Activated B cell treated with CpG ODN at 0.5 μM for 24 hours (primary cell): Measurements from ENCODE around the gene MUSTN1. TPM values are rescaled to one million over a fixed set of nuclear protein-coding genes. Genes with fewer than 3 reads are reported as not detected.

Experiments
- ATAC-seq: fragments of 200-7000 bp; cut with Tn5 transposase; one replicate; pipeline ENCODE4 v1.10.0; 2021; ENCODE audit warnings: low read depth, mild to moderate bottlenecking, moderate library complexity
- CTCF ChIA-PET: fragments of 350-600 bp; sonication (Branson Sonifier 250); formaldehyde crosslinking; loops from one replicate; lab custom pipeline; 2021; ENCODE audit warnings: antibody characterized with exemption; lab: Charles Lee
- POLR2A ChIA-PET: fragments of 350-600 bp; sonication (Branson Sonifier 250); formaldehyde crosslinking; loops from one replicate; lab custom pipeline; 2021; ENCODE audit warnings: antibody characterized with exemption; lab: Charles Lee
- DNase-seq: peaks from one replicate; pipeline ENCODE4 v3.0.0; 2022
- H3K27ac Mint-ChIP-seq: one replicate; pipeline ENCODE4 v1.8.0; 2020; ENCODE audit warnings: mixed read lengths
- H3K27me3 Mint-ChIP-seq: one replicate; pipeline ENCODE4 v1.8.0; 2021; ENCODE audit warnings: mixed read lengths
- H3K36me3 Mint-ChIP-seq: one replicate; pipeline ENCODE4 v1.8.0; 2021; ENCODE audit warnings: low read depth, mixed read lengths
- H3K4me1 Mint-ChIP-seq: one replicate; pipeline ENCODE4 v1.8.0; 2021; ENCODE audit warnings: mixed read lengths
- H3K4me3 Mint-ChIP-seq: one replicate; pipeline ENCODE4 v1.8.0; 2020; ENCODE audit warnings: mild to moderate bottlenecking, mixed read lengths
- H3K9me3 Mint-ChIP-seq: one replicate; pipeline ENCODE4 v1.8.0; 2020; ENCODE audit warnings: mixed read lengths
- intact Hi-C: fragments of 100-400 bp; cut with micrococcal nuclease; formaldehyde crosslinking; loops from one replicate; pipeline ENCODE4 v1.15.1; 2024
- total RNA-seq: library from RNA; stranded (reverse); gene quantifications from 2 replicates; pipeline ENCODE4 v1.2.3, GENCODE V29; 2022
- TF ChIP-seq, protein P1 (sequence below): fragments of 200-600 bp; IDR thresholded peaks from one replicate; pipeline ENCODE4 v1.8.0; 2022; ENCODE audit warnings: antibody characterized with exemption, mild to moderate bottlenecking

MUSTN1 gene
- total RNA-seq, 1 donor from 2014 or later: 1.6 TPM

DNA sequence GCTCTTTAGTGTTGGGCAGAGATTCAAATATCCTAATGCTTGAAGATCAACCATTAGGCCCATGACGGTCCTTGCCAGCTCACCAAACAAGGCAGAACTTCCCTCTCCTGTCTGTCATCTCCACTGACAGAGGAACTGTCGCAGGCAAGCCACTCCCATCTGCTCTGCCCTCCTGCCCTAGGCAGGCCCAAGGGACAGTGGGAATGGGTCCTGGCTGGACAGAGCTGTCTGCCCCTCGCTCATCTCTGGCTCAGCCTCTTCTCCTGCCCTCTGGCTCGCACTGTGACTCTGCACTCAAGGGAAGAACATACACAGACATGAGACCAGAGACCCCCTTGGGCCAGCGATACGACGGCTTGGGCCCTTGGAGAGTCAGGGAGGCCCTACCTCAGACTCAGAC, 7.6 kb upstream of the MUSTN1 start:
- Mint-ChIP-seq H3K9me3 (no peaks in the 10 kb centered on the region), H3K4me3 (no peak overlapping the region), H3K27ac (no peak overlapping the region), H3K4me1 (no peaks in the 10 kb centered on the region), H3K27me3 (no peaks in the 10 kb centered on the region), H3K36me3 (peaks cover 54% of the 10 kb centered on the region)
- no peak for DNase-seq
- POLR2A ChIA-PET: no interaction called here
- no peak for ATAC-seq
- intact Hi-C loops: no loop called here
- TF ChIP-seq, protein P1, sequence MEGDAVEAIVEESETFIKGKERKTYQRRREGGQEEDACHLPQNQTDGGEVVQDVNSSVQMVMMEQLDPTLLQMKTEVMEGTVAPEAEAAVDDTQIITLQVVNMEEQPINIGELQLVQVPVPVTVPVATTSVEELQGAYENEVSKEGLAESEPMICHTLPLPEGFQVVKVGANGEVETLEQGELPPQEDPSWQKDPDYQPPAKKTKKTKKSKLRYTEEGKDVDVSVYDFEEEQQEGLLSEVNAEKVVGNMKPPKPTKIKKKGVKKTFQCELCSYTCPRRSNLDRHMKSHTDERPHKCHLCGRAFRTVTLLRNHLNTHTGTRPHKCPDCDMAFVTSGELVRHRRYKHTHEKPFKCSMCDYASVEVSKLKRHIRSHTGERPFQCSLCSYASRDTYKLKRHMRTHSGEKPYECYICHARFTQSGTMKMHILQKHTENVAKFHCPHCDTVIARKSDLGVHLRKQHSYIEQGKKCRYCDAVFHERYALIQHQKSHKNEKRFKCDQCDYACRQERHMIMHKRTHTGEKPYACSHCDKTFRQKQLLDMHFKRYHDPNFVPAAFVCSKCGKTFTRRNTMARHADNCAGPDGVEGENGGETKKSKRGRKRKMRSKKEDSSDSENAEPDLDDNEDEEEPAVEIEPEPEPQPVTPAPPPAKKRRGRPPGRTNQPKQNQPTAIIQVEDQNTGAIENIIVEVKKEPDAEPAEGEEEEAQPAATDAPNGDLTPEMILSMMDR: no peak
- CTCF ChIA-PET: no interaction called here

- H3K27ac Mint-ChIP-seq: no peak overlapping the region
- CTCF ChIA-PET: no interaction called here
- TF ChIP-seq, protein P1: no peak
- POLR2A ChIA-PET: no interaction called here
- peaks cover 51% of the 10 kb centered on the region for H3K36me3 Mint-ChIP-seq
- H3K27me3 Mint-ChIP-seq: no peaks in the 10 kb centered on the region
- ATAC-seq (no peak), DNase-seq (no peak)
- H3K4me3 Mint-ChIP-seq: no peak overlapping the region
- no peaks in the 10 kb centered on the region for H3K4me1 Mint-ChIP-seq
- intact Hi-C loops: no loop called here
- H3K9me3 Mint-ChIP-seq: no peaks in the 10 kb centered on the region
These were observed 7.1 kb upstream of the MUSTN1 start for GRCh38 chr3:52841981-52842340.

DNA sequence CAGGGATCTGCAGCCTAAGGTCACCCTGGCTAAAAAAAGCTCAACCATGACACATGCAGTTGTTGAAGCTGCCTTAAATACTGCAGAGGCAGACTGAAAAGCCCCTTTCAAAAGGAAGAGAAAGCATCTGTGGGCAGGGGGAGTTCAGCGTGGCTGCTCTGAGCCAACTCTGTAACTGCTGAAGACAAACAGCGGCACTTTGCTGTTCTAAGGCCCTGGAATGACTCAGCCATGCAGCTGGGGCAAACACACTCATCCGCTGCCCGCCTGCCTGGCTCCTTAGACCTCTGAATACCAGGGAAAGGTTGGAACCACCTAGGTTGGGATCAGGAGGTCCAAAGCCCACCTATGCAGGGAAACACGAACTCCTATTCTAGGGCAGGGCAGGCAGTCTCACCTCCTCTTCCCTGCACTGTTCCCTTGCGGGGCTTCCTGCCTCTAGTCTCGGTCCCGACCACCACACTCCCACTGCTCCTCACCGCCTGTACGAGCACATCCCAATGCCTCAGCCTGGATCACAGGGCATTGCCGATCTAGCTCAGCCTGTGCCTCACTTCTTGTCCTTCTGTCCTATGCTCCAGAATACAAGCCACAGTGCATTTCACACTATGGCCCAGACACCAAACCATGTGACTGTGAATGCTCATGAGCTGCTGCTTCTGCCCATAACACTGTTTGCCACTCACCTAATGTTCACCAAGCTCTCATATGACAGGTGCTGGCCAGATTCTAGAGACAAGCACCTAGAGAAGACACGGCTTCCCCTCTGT, 6.6 kb upstream of the MUSTN1 start:
- ATAC-seq (no peak), DNase-seq (no peak)
- no peaks in the 10 kb centered on the region for H3K9me3 Mint-ChIP-seq
- peaks cover 55% of the 10 kb centered on the region for H3K36me3 Mint-ChIP-seq
- H3K4me3 Mint-ChIP-seq: no peak overlapping the region
- POLR2A ChIA-PET: no interaction called here
- CTCF ChIA-PET: no interaction called here
- TF ChIP-seq, protein P1: no peak
- H3K4me1 Mint-ChIP-seq: no peaks in the 10 kb centered on the region
- no peak overlapping the region for H3K27ac Mint-ChIP-seq
- intact Hi-C loops: no loop called here
- H3K27me3 Mint-ChIP-seq: no peaks in the 10 kb centered on the region

DNA sequence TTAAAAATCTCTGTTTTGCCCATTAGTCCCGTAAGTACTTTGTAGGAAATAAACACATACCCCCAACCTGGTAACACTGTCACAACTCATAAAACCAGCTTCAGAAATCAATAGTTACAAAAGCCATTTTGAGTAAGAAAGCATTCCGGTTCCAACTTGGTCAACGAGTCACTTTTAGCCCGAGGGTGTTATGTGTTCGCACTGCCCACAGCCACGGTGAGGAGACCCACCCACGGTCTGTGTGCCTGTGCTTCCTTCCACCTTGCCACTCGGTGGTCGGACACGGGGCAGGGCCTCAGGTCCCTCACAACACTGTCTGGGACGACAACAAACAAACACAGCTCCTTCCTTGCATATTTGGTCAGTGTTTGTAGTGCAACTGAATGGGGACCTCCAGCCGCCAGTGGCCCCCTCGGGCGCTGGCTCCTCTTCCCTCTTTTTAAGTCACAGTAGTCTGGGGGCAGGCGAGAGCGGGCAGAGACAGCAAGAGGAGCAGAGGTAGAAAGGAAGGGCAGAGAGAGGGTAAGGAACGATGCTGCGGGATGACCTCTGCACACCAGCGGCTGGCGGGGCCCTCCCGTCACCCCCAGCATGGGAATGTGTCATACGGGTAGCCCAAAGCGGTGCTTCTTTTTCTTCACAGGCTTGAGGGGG, 5.2 kb upstream of the MUSTN1 start:
- POLR2A ChIA-PET: no interaction called here
- Mint-ChIP-seq H3K4me1 (no peaks in the 10 kb centered on the region), H3K27ac (no peak overlapping the region), H3K4me3 (no peak overlapping the region), H3K9me3 (no peaks in the 10 kb centered on the region), H3K36me3 (peaks cover 60% of the 10 kb centered on the region), H3K27me3 (no peaks in the 10 kb centered on the region)
- intact Hi-C loops: no loop called here
- CTCF ChIA-PET: no interaction called here
- no peak for DNase-seq
- no peak for ATAC-seq
- TF ChIP-seq, protein P1: no peak

DNA sequence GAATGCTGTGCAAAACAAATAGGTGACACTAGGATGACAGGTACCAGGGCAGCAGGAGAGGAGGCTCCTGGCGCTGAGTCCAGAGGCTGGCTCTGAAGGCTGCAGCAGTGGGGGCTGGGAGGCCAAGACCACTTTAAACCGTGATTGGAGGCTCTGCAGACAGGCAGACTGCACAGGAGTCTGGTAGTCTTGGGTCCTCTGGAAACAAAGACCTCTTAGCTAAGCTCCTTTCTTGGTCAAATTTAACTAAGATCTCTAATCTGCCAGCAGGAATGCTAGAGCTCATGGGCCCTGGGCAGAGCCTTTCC, 4.4 kb upstream of the MUSTN1 start:
- no peaks in the 10 kb centered on the region for H3K4me1 Mint-ChIP-seq
- DNase-seq (no peak), ATAC-seq (no peak)
- CTCF ChIA-PET: no interaction called here
- H3K27ac Mint-ChIP-seq: no peak overlapping the region
- peaks cover 59% of the 10 kb centered on the region for H3K36me3 Mint-ChIP-seq
- intact Hi-C loops: no loop called here
- TF ChIP-seq, protein P1: no peak
- POLR2A ChIA-PET: no interaction called here
- H3K9me3 Mint-ChIP-seq: no peaks in the 10 kb centered on the region
- H3K4me3 Mint-ChIP-seq: no peak overlapping the region
- H3K27me3 Mint-ChIP-seq: no peaks in the 10 kb centered on the region
